ENCODE data around the gene PPP2R5E.

The PPP2R5E gene

GRCh38 chr14:63499701-63500250 lies 43.4 kb downstream of the PPP2R5E start:
- Histone ChIP-seq H3K9me3 (ENCODE audit: control insufficient read depth in 5 of 5, low read length in 5 of 5) (no peaks in the 10 kb centered on the region), H3K36me3 (ENCODE audit: control insufficient read depth in 5 of 5, insufficient read depth in 5 of 5, low read length in 5 of 5) (no peaks in the 10 kb centered on the region), H3K9ac (ENCODE audit: low read length in 5 of 5) (no peak overlapping the region), H3K27ac (ENCODE audit: low read depth, low read length) (no peak overlapping the region), H3K27me3 (ENCODE audit: control insufficient read depth in 5 of 5, insufficient read depth in 4 of 5, low read length in 5 of 5) (no peaks in the 10 kb centered on the region), H3K4me1 (ENCODE audit: control insufficient read depth in 5 of 5, insufficient read depth in 5 of 5, low read length in 5 of 5) (peaks cover 0 to 5% (median 0%) of the 10 kb centered on the region in 5 donors), H3K4me3 (ENCODE audit: low read depth in 1 of 5, low read length in 5 of 5) (no peak overlapping the region)

- H3K36me3 ChIP-seq (ENCODE audit: control insufficient read depth in 5 of 5, insufficient read depth in 5 of 5, low read length in 5 of 5), result no peaks in the 10 kb centered on the region
- no peaks in the 10 kb centered on the region for H3K27me3 ChIP-seq (ENCODE audit: control insufficient read depth in 5 of 5, insufficient read depth in 4 of 5, low read length in 5 of 5)
- H3K27ac ChIP-seq (ENCODE audit: low read depth, low read length), result no peak overlapping the region
- H3K9me3 ChIP-seq (ENCODE audit: control insufficient read depth in 5 of 5, low read length in 5 of 5), result no peaks in the 10 kb centered on the region
- peaks cover 0 to 5% (median 0%) of the 10 kb centered on the region in 5 donors for H3K4me1 ChIP-seq (ENCODE audit: control insufficient read depth in 5 of 5, insufficient read depth in 5 of 5, low read length in 5 of 5)
- no peak overlapping the region for H3K4me3 ChIP-seq (ENCODE audit: low read depth in 1 of 5, low read length in 5 of 5)
- no peak overlapping the region for H3K9ac ChIP-seq (ENCODE audit: low read length in 5 of 5)
Observed at GRCh38 chr14:63496837-63497400, 46.3 kb downstream of the PPP2R5E start.

DNA sequence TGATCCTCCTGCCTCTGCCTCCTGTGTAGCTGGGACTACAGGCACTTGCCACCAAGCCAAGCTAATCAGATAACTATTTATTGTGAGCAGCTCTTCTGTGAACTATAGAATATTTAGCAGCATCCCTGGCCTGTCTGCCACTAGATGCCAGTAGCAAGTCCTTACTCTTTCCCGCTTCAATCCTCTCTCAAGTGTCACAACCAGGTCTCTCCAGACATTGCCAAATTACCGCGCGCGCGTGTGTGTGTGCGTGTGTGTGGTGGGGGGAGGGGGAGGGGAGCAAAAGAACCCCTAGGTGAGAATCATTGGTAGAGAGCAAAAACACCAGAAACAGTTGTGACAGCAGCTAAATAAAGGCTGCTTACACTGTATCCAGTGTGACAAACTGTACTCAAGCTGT lies 49.9 kb downstream of the PPP2R5E start:
- H3K4me1 ChIP-seq (ENCODE audit: control insufficient read depth in 5 of 5, insufficient read depth in 5 of 5, low read length in 5 of 5), result no peaks in the 10 kb centered on the region
- no peak overlapping the region for H3K27ac ChIP-seq (ENCODE audit: low read depth, low read length)
- no peaks in the 10 kb centered on the region for H3K9me3 ChIP-seq (ENCODE audit: control insufficient read depth in 5 of 5, low read length in 5 of 5)
- no peak overlapping the region for H3K9ac ChIP-seq (ENCODE audit: low read length in 5 of 5)
- no peaks in the 10 kb centered on the region for H3K36me3 ChIP-seq (ENCODE audit: control insufficient read depth in 5 of 5, insufficient read depth in 5 of 5, low read length in 5 of 5)
- H3K4me3 ChIP-seq (ENCODE audit: low read depth in 1 of 5, low read length in 5 of 5), result no peak overlapping the region
- no peaks in the 10 kb centered on the region for H3K27me3 ChIP-seq (ENCODE audit: control insufficient read depth in 5 of 5, insufficient read depth in 4 of 5, low read length in 5 of 5)

DNA sequence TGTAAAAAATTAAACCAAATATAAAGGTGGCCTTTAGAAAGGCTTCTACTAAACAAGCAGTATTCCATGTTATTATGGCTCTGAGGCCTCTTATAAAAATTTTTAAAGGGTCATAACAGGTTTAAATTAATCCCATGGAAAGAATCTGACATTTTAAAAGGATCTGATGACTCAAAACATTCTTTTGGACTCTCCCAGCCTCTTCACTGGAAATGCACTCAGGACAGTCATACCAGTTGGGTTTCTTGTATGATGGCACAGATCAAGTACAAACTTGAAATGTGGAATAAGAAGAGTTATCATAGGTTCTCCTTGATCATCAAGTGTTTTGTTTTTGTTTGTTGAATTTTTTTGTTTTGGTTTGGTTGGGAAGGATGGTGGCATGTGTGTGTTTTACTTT lies 50.8 kb downstream of the PPP2R5E start:
- H3K27me3 ChIP-seq (ENCODE audit: control insufficient read depth in 5 of 5, insufficient read depth in 4 of 5, low read length in 5 of 5), result no peaks in the 10 kb centered on the region
- peaks cover 0 to 4% (median 0%) of the 10 kb centered on the region in 5 donors for H3K4me1 ChIP-seq (ENCODE audit: control insufficient read depth in 5 of 5, insufficient read depth in 5 of 5, low read length in 5 of 5)
- no peak overlapping the region for H3K4me3 ChIP-seq (ENCODE audit: low read depth in 1 of 5, low read length in 5 of 5)
- H3K27ac ChIP-seq (ENCODE audit: low read depth, low read length), result no peak overlapping the region
- no peak overlapping the region for H3K9ac ChIP-seq (ENCODE audit: low read length in 5 of 5)
- no peaks in the 10 kb centered on the region for H3K36me3 ChIP-seq (ENCODE audit: control insufficient read depth in 5 of 5, insufficient read depth in 5 of 5, low read length in 5 of 5)
- H3K9me3 ChIP-seq (ENCODE audit: control insufficient read depth in 5 of 5, low read length in 5 of 5), result no peaks in the 10 kb centered on the region

GRCh38 chr14:63487724-63488123 lies 55.5 kb downstream of the PPP2R5E start:
- Histone ChIP-seq H3K27ac (ENCODE audit: low read depth, low read length) (no peak overlapping the region), H3K36me3 (ENCODE audit: control insufficient read depth in 5 of 5, insufficient read depth in 5 of 5, low read length in 5 of 5) (no peaks in the 10 kb centered on the region), H3K9me3 (ENCODE audit: control insufficient read depth in 5 of 5, low read length in 5 of 5) (no peaks in the 10 kb centered on the region), H3K4me1 (ENCODE audit: control insufficient read depth in 5 of 5, insufficient read depth in 5 of 5, low read length in 5 of 5) (peaks cover 0 to 10% (median 3%) of the 10 kb centered on the region in 5 donors), H3K9ac (ENCODE audit: low read length in 5 of 5) (no peak overlapping the region), H3K4me3 (ENCODE audit: low read depth in 1 of 5, low read length in 5 of 5) (no peak overlapping the region), H3K27me3 (ENCODE audit: control insufficient read depth in 5 of 5, insufficient read depth in 4 of 5, low read length in 5 of 5) (no peaks in the 10 kb centered on the region)

DNA sequence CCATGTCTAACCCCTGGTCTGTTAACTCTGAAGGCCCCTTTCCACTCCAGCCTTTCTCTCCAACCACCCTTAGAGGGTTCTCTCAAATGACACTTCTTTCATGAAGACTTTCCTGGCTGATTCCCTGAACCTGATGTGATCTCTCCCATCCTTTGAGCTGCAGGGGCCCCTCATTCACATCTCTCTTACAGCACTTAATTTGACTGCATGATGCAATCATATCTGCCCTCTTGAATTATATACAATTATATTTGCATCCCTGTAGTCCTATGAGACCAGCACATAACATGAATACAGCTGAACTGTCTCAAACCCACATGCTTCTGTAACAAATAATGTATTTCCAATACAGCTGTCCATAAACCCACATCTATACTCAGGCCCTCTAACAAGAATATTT lies 56.4 kb downstream of the PPP2R5E start:
- no peaks in the 10 kb centered on the region for H3K9me3 ChIP-seq (ENCODE audit: control insufficient read depth in 5 of 5, low read length in 5 of 5)
- H3K27me3 ChIP-seq (ENCODE audit: control insufficient read depth in 5 of 5, insufficient read depth in 4 of 5, low read length in 5 of 5), result no peaks in the 10 kb centered on the region
- no peak overlapping the region for H3K9ac ChIP-seq (ENCODE audit: low read length in 5 of 5)
- H3K4me3 ChIP-seq (ENCODE audit: low read depth in 1 of 5, low read length in 5 of 5), result no peak overlapping the region
- no peaks in the 10 kb centered on the region for H3K36me3 ChIP-seq (ENCODE audit: control insufficient read depth in 5 of 5, insufficient read depth in 5 of 5, low read length in 5 of 5)
- H3K27ac ChIP-seq (ENCODE audit: low read depth, low read length), result no peak overlapping the region
- peaks cover 0 to 15% (median 8%) of the 10 kb centered on the region in 5 donors for H3K4me1 ChIP-seq (ENCODE audit: control insufficient read depth in 5 of 5, insufficient read depth in 5 of 5, low read length in 5 of 5)

- Histone ChIP-seq H3K27ac (ENCODE audit: low read depth, low read length) (no peak overlapping the region), H3K36me3 (ENCODE audit: control insufficient read depth in 5 of 5, insufficient read depth in 5 of 5, low read length in 5 of 5) (no peaks in the 10 kb centered on the region), H3K4me3 (ENCODE audit: low read depth in 1 of 5, low read length in 5 of 5) (no peak overlapping the region), H3K4me1 (ENCODE audit: control insufficient read depth in 5 of 5, insufficient read depth in 5 of 5, low read length in 5 of 5) (peaks cover 0 to 15% (median 8%) of the 10 kb centered on the region in 5 donors), H3K9ac (ENCODE audit: low read length in 5 of 5) (no peak overlapping the region), H3K9me3 (ENCODE audit: control insufficient read depth in 5 of 5, low read length in 5 of 5) (no peaks in the 10 kb centered on the region), H3K27me3 (ENCODE audit: control insufficient read depth in 5 of 5, insufficient read depth in 4 of 5, low read length in 5 of 5) (no peaks in the 10 kb centered on the region)
Observed at GRCh38 chr14:63483315-63483714, 59.9 kb downstream of the PPP2R5E start.

DNA sequence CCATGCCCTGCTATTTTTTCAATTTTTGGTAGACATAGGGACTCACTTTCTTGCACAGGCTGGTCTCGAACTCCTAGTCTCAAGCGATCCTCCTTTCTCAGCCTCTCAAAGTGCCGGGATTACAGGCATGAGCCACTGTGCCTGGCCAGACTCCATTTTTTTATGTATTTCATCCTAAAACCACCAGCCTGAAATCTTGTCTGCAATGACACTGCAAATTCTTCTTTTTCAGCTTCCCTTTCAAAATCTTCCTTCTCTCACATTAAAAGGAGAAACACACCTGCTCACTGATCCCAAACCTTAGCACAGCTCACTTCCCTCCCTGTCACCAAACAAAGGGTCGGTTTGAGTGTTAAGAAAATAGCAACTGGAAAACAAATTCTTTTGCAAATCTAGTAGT lies 62.6 kb downstream of the PPP2R5E start:
- H3K4me3 ChIP-seq (ENCODE audit: low read depth in 1 of 5, low read length in 5 of 5), result no peak overlapping the region
- no peaks in the 10 kb centered on the region for H3K27me3 ChIP-seq (ENCODE audit: control insufficient read depth in 5 of 5, insufficient read depth in 4 of 5, low read length in 5 of 5)
- no peak overlapping the region for H3K9ac ChIP-seq (ENCODE audit: low read length in 5 of 5)
- H3K27ac ChIP-seq (ENCODE audit: low read depth, low read length), result no peak overlapping the region
- no peaks in the 10 kb centered on the region for H3K9me3 ChIP-seq (ENCODE audit: control insufficient read depth in 5 of 5, low read length in 5 of 5)
- peaks cover 0 to 20% (median 16%) of the 10 kb centered on the region in 5 donors for H3K4me1 ChIP-seq (ENCODE audit: control insufficient read depth in 5 of 5, insufficient read depth in 5 of 5, low read length in 5 of 5)
- no peaks in the 10 kb centered on the region for H3K36me3 ChIP-seq (ENCODE audit: control insufficient read depth in 5 of 5, insufficient read depth in 5 of 5, low read length in 5 of 5)

GRCh38 chr14:63478437-63478852 lies 64.7 kb downstream of the PPP2R5E start:
- Histone ChIP-seq H3K27me3 (ENCODE audit: control insufficient read depth in 5 of 5, insufficient read depth in 4 of 5, low read length in 5 of 5) (no peaks in the 10 kb centered on the region), H3K36me3 (ENCODE audit: control insufficient read depth in 5 of 5, insufficient read depth in 5 of 5, low read length in 5 of 5) (no peaks in the 10 kb centered on the region), H3K9ac (ENCODE audit: low read length in 5 of 5) (peak overlapping the region in 1 of 5 donors; percentile 68), H3K4me1 (ENCODE audit: control insufficient read depth in 5 of 5, insufficient read depth in 5 of 5, low read length in 5 of 5) (peaks cover 0 to 20% (median 13%) of the 10 kb centered on the region in 5 donors), H3K9me3 (ENCODE audit: control insufficient read depth in 5 of 5, low read length in 5 of 5) (no peaks in the 10 kb centered on the region), H3K4me3 (ENCODE audit: low read depth in 1 of 5, low read length in 5 of 5) (no peak overlapping the region), H3K27ac (ENCODE audit: low read depth, low read length) (no peak overlapping the region)

- Histone ChIP-seq H3K36me3 (ENCODE audit: control insufficient read depth in 5 of 5, insufficient read depth in 5 of 5, low read length in 5 of 5) (no peaks in the 10 kb centered on the region), H3K27ac (ENCODE audit: low read depth, low read length) (no peak overlapping the region), H3K4me1 (ENCODE audit: control insufficient read depth in 5 of 5, insufficient read depth in 5 of 5, low read length in 5 of 5) (peaks cover 0 to 20% (median 9%) of the 10 kb centered on the region in 5 donors), H3K27me3 (ENCODE audit: control insufficient read depth in 5 of 5, insufficient read depth in 4 of 5, low read length in 5 of 5) (no peaks in the 10 kb centered on the region), H3K4me3 (ENCODE audit: low read depth in 1 of 5, low read length in 5 of 5) (peak overlapping the region in 4 of 5 donors; percentile 17 to 43 (median 30)), H3K9me3 (ENCODE audit: control insufficient read depth in 5 of 5, low read length in 5 of 5) (no peaks in the 10 kb centered on the region), H3K9ac (ENCODE audit: low read length in 5 of 5) (peak overlapping the region in 1 of 5 donors; percentile 68)
Observed at GRCh38 chr14:63478010-63478409, 65.2 kb downstream of the PPP2R5E start.

Data from subcutaneous abdominal adipose tissue (tissue), 5 donors.